T-cell (primary cell): ENCODE data around the gene ERG. TPM values are rescaled to one million over a fixed set of nuclear protein-coding genes. Genes with fewer than 3 reads are reported as not detected.

Source experiments
- ATAC-seq, 4 experiments: fragments of 200-7000 bp in 3 of 4; fragments of 150-1000 bp in 1 of 4; cut with Tn5 transposase; replicated peaks in 1 of 4; 1 replicate in 3 of 4; 2 replicates in 1 of 4; pipeline ENCODE4 v1.10.0; 2021; ENCODE audit warnings: moderate library complexity in 3 of 4, mild to moderate bottlenecking in 2 of 4, moderate number of reproducible peaks in 1 of 4
- CTCF ChIA-PET, 2 donors: fragments of 300-600 bp; sonication (Branson Sonifier 250); formaldehyde crosslinking; loops; one replicate each; lab custom pipeline; 2022; ENCODE audit warnings: antibody characterized with exemption in 2 of 2; lab: Charles Lee
- POLR2A ChIA-PET, 2 donors: fragments of 300-600 bp; sonication (Branson Sonifier 250); formaldehyde crosslinking; loops; one replicate each; lab custom pipeline; 2022; ENCODE audit warnings: antibody characterized with exemption in 2 of 2; lab: Charles Lee
- DNase-seq, 35 experiments: peaks; one replicate each; pipeline versions ENCODE4 v3.0.0 to v3.0.0-alpha.2; 2013 to 2023
- H3K27ac ChIP-seq: one replicate; pipeline ENCODE4 v1.5.1; 2013; ENCODE audit warnings: low read length
- H3K27me3 ChIP-seq, 2 experiments: replicated peaks in 1 of 2; 1 replicate in 1 of 2; 2 replicates in 1 of 2; pipeline versions ENCODE4 v1.6.1 to v1.7.0; 2013; ENCODE audit warnings: low read length in 1 of 2, mixed read lengths in 1 of 2; ENCODE audit not compliant: control insufficient read depth in 2 of 2, insufficient read depth in 2 of 2; ENCODE audit errors: extremely low read depth in 1 of 2
- H3K36me3 ChIP-seq, 2 donors: 1 replicate in 1 of 2; 2 replicates in 1 of 2; pipeline versions ENCODE4 v1.6.1 to v1.7.0; 2013; ENCODE audit warnings: low read length in 1 of 2; ENCODE audit not compliant: control insufficient read depth in 2 of 2, insufficient read depth in 1 of 2; ENCODE audit errors: extremely low read depth in 1 of 2
- H3K4me1 ChIP-seq, 2 experiments: 1 replicate in 1 of 2; 2 replicates in 1 of 2; pipeline versions ENCODE4 v1.6.1 to v1.7.0; 2013; ENCODE audit warnings: low read length in 2 of 2, mixed read lengths in 1 of 2; ENCODE audit not compliant: insufficient read depth in 2 of 2, control insufficient read depth in 1 of 2; ENCODE audit errors: extremely low read depth in 1 of 2
- H3K4me3 ChIP-seq, 2 donors: 1 replicate in 1 of 2; 2 replicates in 1 of 2; pipeline versions ENCODE4 v1.5.1 to v1.7.0; 2013; ENCODE audit warnings: mild to moderate bottlenecking in 2 of 2, low read length in 1 of 2, moderate library complexity in 1 of 2; ENCODE audit not compliant: control insufficient read depth in 1 of 2; ENCODE audit errors: extremely low read depth in 1 of 2
- H3K9me3 ChIP-seq: 2 replicates; pipeline ENCODE4 v1.7.0; 2013
- H3K27ac Mint-ChIP-seq, 2 donors: one replicate each; pipeline ENCODE4 v1.8.0; 2020 to 2021; ENCODE audit warnings: mild to moderate bottlenecking in 2 of 2, mixed read lengths in 2 of 2
- H3K27me3 Mint-ChIP-seq, 2 donors: one replicate each; pipeline ENCODE4 v1.8.0; 2021 to 2022; ENCODE audit warnings: mixed read lengths in 2 of 2
- H3K36me3 Mint-ChIP-seq: one replicate; pipeline ENCODE4 v1.8.0; 2021; ENCODE audit warnings: mixed read lengths
- H3K4me1 Mint-ChIP-seq, 3 donors: one replicate each; pipeline ENCODE4 v1.8.0; 2020 to 2022; ENCODE audit warnings: mixed read lengths in 3 of 3, mild to moderate bottlenecking in 1 of 3
- H3K4me3 Mint-ChIP-seq, 3 donors: one replicate each; pipeline ENCODE4 v1.8.0; 2020 to 2022; ENCODE audit warnings: mild to moderate bottlenecking in 3 of 3, mixed read lengths in 3 of 3, moderate library complexity in 3 of 3
- H3K9me3 Mint-ChIP-seq, 3 donors: one replicate each; pipeline ENCODE4 v1.8.0; 2020 to 2022; ENCODE audit warnings: mixed read lengths in 3 of 3
- WGBS: methylation state at CpG from one replicate; pipeline ENCODE4 v1.1.5; 2013; ENCODE audit warnings: missing lambda C conversion rate; ENCODE audit not compliant: insufficient coverage; 5-methylcytosine and 5-hydroxymethylcytosine counted together
- total RNA-seq, 35 experiments: library from RNA in 6 of 35; stranded (reverse) in 6 of 35; fragments of 120-200 nt in 1 of 35; gene quantifications; one replicate each; pipeline versions ENCODE4 v1.2.1 to v1.2.4 and lab custom pipeline; 2013 to 2026

Gene ERG
- total RNA-seq, 5 donors from 2014 or later (not counting 1 experiment from before 2014, with no cell fraction given), result 0.54 to 1.5 (median 0.85) TPM; not detected in 1

- no peak overlapping the region for H3K4me3 ChIP-seq
- peaks cover 0 to 3% of the 10 kb centered on the region in 2 experiments for H3K4me1 ChIP-seq
- H3K27ac ChIP-seq, result no peak overlapping the region
- no peaks in the 10 kb centered on the region for H3K9me3 ChIP-seq
- no CpG with 5 or more reads among the region's 1 CpG for WGBS
- H3K4me3 Mint-ChIP-seq, result no peak overlapping the region
- ChIA-PET CTCF (interaction anchor here (0.7 to 1.0 kb wide), 3 partner anchors 15 to 202 kb away, joined by 3 read pairs; no protein-coding TSS in a partner anchor), POLR2A (no interaction called here)
- H3K4me1 Mint-ChIP-seq, result peaks cover 0 to under 1% (median 0%) of the 10 kb centered on the region in 3 donors
- H3K27ac Mint-ChIP-seq, result no peak overlapping the region
- peaks cover 0 to 30% of the 10 kb centered on the region in 2 experiments for H3K27me3 ChIP-seq
- no peaks in the 10 kb centered on the region for H3K9me3 Mint-ChIP-seq
- DNase-seq (no peak), ATAC-seq (no peak)
- H3K36me3 ChIP-seq, result no peaks in the 10 kb centered on the region
- peaks cover 9 to 23% of the 10 kb centered on the region in 2 donors for H3K27me3 Mint-ChIP-seq
- H3K36me3 Mint-ChIP-seq, result no peaks in the 10 kb centered on the region
Measured at GRCh38 chr21:38358098-38358497, 140.2 kb downstream of the ERG start.

- peaks cover 9 to 23% of the 10 kb centered on the region in 2 donors for H3K27me3 Mint-ChIP-seq
- no peaks in the 10 kb centered on the region for H3K9me3 ChIP-seq
- POLR2A ChIA-PET, result no interaction called here
- CTCF ChIA-PET, result interaction anchor here (0.6 to 1.6 kb wide), 5 partner anchors 16 to 201 kb away, joined by 3 to 6 read pairs (median 3); no protein-coding TSS in a partner anchor
- H3K4me1 Mint-ChIP-seq, result peaks cover 3 to 5% (median 5%) of the 10 kb centered on the region in 3 donors
- ATAC-seq, result no peak
- H3K36me3 ChIP-seq, result no peaks in the 10 kb centered on the region
- H3K27ac ChIP-seq, result no peak overlapping the region
- no peaks in the 10 kb centered on the region for H3K9me3 Mint-ChIP-seq
- H3K36me3 Mint-ChIP-seq, result no peaks in the 10 kb centered on the region
- H3K4me1 ChIP-seq, result peaks cover 4 to 5% of the 10 kb centered on the region in 2 experiments
- no peak overlapping the region for H3K27ac Mint-ChIP-seq
- no peak overlapping the region for H3K4me3 Mint-ChIP-seq
- no peak for DNase-seq
- H3K27me3 ChIP-seq, result peaks cover 0 to 31% of the 10 kb centered on the region in 2 experiments
- no peak overlapping the region for H3K4me3 ChIP-seq
- WGBS, result 90% methylated on average over 6 of the region's 14 CpGs
Measured at GRCh38 chr21:38356883-38357625, 141.2 kb downstream of the ERG start.

GRCh38 chr21:38355992-38356781 is 142.1 kb downstream of the ERG start:
- Histone ChIP-seq H3K36me3 (no peaks in the 10 kb centered on the region), H3K4me3 (no peak overlapping the region), H3K27ac (no peak overlapping the region), H3K27me3 (peaks cover 0 to 31% of the 10 kb centered on the region in 2 experiments), H3K4me1 (peaks cover 5% of the 10 kb centered on the region in 2 experiments), H3K9me3 (no peaks in the 10 kb centered on the region)
- Mint-ChIP-seq H3K4me1 (peaks cover 5 to 10% (median 7%) of the 10 kb centered on the region in 3 donors), H3K4me3 (no peak overlapping the region), H3K27ac (no peak overlapping the region), H3K27me3 (peaks cover 5 to 19% of the 10 kb centered on the region in 2 donors), H3K36me3 (no peaks in the 10 kb centered on the region), H3K9me3 (no peaks in the 10 kb centered on the region)
- ChIA-PET POLR2A (no interaction called here), CTCF (interaction anchor here (0.7 to 1.6 kb wide), 4 partner anchors 136 to 200 kb away, joined by 3 to 6 read pairs (median 3); no protein-coding TSS in a partner anchor)
- peak; percentile 4 to 79 (median 60) for DNase-seq
- WGBS, result 10% methylated on average over 15 of the region's 20 CpGs
- peak; percentile 51 to 84 (median 58) for ATAC-seq

- no peak for DNase-seq
- Mint-ChIP-seq H3K27me3 (peaks cover 3 to 17% of the 10 kb centered on the region in 2 donors), H3K9me3 (no peaks in the 10 kb centered on the region), H3K4me1 (peaks cover 5 to 11% (median 7%) of the 10 kb centered on the region in 3 donors), H3K27ac (no peak overlapping the region), H3K36me3 (no peaks in the 10 kb centered on the region), H3K4me3 (no peak overlapping the region)
- Histone ChIP-seq H3K4me1 (peaks cover 5% of the 10 kb centered on the region in 2 experiments), H3K27ac (no peak overlapping the region), H3K9me3 (no peaks in the 10 kb centered on the region), H3K4me3 (no peak overlapping the region), H3K27me3 (peaks cover 0 to 31% of the 10 kb centered on the region in 2 experiments), H3K36me3 (no peaks in the 10 kb centered on the region)
- 63% methylated on average over 2 of the region's 4 CpGs for WGBS
- ChIA-PET CTCF (interaction anchor here (0.5 to 1.2 kb wide), 3 partner anchors 12 to 1360 kb away, joined by 5 to 6 read pairs (median 6); no protein-coding TSS in a partner anchor), POLR2A (interaction anchor here in 1 of 2 donors (0.6 kb wide), 1 partner anchor 225 kb away, joined by 3 read pairs; no protein-coding TSS in a partner anchor)
- no peak for ATAC-seq
Measured at GRCh38 chr21:38355353-38355752, 142.9 kb downstream of the ERG start.

GRCh38 chr21:38354746-38355145 is 143.5 kb downstream of the ERG start:
- H3K9me3 Mint-ChIP-seq, result no peaks in the 10 kb centered on the region
- ChIA-PET POLR2A (interaction anchor here in 1 of 2 donors (0.6 kb wide), 1 partner anchor 224 kb away, joined by 3 read pairs; no protein-coding TSS in a partner anchor), CTCF (interaction anchor here (1.2 kb wide), 2 partner anchors 11 to 137 kb away, joined by 5 to 6 read pairs; no protein-coding TSS in a partner anchor)
- DNase-seq (no peak), ATAC-seq (no peak)
- peaks cover 5 to 14% (median 7%) of the 10 kb centered on the region in 3 donors for H3K4me1 Mint-ChIP-seq
- Histone ChIP-seq H3K27me3 (peaks cover 0 to 31% of the 10 kb centered on the region in 2 experiments), H3K27ac (no peak overlapping the region), H3K4me3 (no peak overlapping the region), H3K9me3 (no peaks in the 10 kb centered on the region), H3K4me1 (peaks cover 5% of the 10 kb centered on the region in 2 experiments), H3K36me3 (no peaks in the 10 kb centered on the region)
- no CpG with 5 or more reads among the region's 2 CpGs for WGBS
- H3K4me3 Mint-ChIP-seq, result no peak overlapping the region
- H3K36me3 Mint-ChIP-seq, result no peaks in the 10 kb centered on the region
- peaks cover 3 to 17% of the 10 kb centered on the region in 2 donors for H3K27me3 Mint-ChIP-seq
- no peak overlapping the region for H3K27ac Mint-ChIP-seq

- no peak for DNase-seq
- POLR2A ChIA-PET, result no interaction called here
- Mint-ChIP-seq H3K4me1 (peaks cover 7 to 16% (median 8%) of the 10 kb centered on the region in 3 donors), H3K9me3 (no peaks in the 10 kb centered on the region), H3K27ac (no peak overlapping the region), H3K27me3 (peaks cover under 1 to 16% of the 10 kb centered on the region in 2 donors), H3K4me3 (no peak overlapping the region), H3K36me3 (no peaks in the 10 kb centered on the region)
- no peaks in the 10 kb centered on the region for H3K36me3 ChIP-seq
- peaks cover 0 to 30% of the 10 kb centered on the region in 2 experiments for H3K27me3 ChIP-seq
- H3K27ac ChIP-seq, result no peak overlapping the region
- CTCF ChIA-PET, result interaction anchor here (1.2 to 2.8 kb wide), 3 partner anchors 11 to 137 kb away, joined by 5 to 15 read pairs (median 6); no protein-coding TSS in a partner anchor
- no peak for ATAC-seq
- WGBS, result 94% methylated on average over 8 of the region's 10 CpGs
- H3K4me1 ChIP-seq, result peaks cover 5% of the 10 kb centered on the region in 2 experiments
- H3K9me3 ChIP-seq, result no peaks in the 10 kb centered on the region
- H3K4me3 ChIP-seq, result no peak overlapping the region
Measured at GRCh38 chr21:38354231-38354630, 144.0 kb downstream of the ERG start.
